Femur (tissue), 1 donor: ENCODE results near the gene ZIM2.
"Not testable (repeated sequence)": the region's sequence is repeated elsewhere in the genome, so short reads cannot be mapped to it uniquely, and the experiment has no call there.

Experiments
- DNase-seq: peaks from one replicate; pipeline ENCODE4 v3.0.0-alpha.2; 2017

Gene ZIM2

DNA sequence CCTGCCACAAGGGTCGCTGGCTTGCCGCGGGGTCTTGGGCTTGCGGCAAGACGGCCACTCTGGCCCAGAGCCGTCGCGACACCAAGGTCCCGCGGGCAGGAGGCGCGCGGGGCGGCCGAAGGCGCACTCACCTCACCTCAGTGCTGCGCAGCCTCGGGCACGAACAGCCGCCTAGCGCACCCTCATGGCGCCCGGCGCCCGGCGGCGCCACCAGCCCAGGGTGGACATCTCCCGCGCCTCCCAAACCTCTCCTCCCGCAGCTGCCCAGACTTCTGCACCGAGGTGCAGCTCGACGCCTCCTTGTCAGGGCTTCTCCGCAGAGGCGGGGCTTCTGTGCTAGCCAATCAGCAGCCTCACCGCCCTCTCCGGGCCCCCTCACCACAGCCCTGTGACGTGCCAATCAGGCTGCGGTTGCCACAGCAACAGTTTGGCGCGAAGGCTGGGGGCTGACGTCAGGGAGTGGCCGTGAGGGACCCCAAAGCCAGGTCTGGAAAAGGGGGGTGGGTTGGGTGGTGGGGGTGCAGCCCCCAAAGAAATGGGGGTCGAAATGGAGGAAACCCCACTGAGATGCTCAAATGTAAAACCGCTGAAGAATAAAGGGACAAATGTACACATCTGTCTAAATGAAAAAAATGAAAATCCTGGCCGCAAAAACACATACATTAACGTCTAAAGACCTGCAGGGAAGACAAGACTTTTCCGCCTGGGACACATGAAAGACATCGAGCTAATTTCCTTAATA lies at the start of gene ZIM2, which contains the start of gene PEG3:
Gene ZIM2, minus strand, starts transcription at position 276 of the 742 bp plus-strand sequence. CDS start 16,449 bp downstream, outside the sequence.
Gene PEG3, minus strand, starts transcription at position 276 of the 742 bp plus-strand sequence. CDS start 16,071 bp downstream, outside the sequence.
- DNase-seq = peak; percentile 94

DNA sequence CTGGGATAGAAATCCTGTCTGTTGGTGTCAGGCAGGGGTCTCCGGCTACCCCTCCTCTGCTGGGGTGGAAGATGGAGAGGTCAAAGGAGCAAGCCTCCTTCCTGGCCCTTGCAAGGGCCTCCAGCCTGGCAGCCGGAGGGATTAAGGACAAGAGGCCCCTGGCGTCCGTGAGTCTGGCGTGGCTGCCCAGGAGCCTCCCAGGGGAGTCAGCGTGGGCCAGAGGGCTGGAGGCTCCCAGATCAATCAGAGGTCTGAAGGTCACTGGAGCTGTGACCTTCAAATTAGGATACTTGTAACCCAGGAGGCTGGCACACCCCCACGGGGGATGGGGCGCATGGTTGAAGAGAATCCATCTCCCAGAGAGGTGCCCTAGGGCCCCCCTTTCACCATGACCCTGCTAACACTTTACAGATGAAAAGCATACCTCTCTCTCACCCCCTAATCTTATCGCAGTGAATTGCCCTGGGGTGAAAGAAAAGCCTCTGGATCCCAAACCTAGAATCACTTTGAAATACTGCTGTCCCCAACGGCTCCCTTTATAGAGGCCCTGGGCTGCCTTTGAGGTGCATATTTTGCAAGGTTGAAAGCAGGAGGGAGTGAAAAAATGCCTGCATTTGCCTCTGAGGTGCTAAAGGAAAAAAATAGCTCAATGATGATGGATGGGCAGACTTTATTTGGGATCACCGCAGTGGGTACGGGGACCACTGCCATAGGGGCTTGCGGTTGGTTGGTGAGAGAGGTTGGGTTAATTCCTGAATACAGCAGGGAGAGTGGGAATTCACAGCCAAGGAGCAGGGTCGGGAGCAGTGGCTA lies 44.9 kb upstream of the ZIM2 start:
- DNase-seq = no peak

GRCh38 chr19:56884441-56884840 lies 43.9 kb upstream of the ZIM2 start:
- no peak for DNase-seq

GRCh38 chr19:56880592-56881190 lies 40.2 kb upstream of the ZIM2 start:
- no peak for DNase-seq

DNA sequence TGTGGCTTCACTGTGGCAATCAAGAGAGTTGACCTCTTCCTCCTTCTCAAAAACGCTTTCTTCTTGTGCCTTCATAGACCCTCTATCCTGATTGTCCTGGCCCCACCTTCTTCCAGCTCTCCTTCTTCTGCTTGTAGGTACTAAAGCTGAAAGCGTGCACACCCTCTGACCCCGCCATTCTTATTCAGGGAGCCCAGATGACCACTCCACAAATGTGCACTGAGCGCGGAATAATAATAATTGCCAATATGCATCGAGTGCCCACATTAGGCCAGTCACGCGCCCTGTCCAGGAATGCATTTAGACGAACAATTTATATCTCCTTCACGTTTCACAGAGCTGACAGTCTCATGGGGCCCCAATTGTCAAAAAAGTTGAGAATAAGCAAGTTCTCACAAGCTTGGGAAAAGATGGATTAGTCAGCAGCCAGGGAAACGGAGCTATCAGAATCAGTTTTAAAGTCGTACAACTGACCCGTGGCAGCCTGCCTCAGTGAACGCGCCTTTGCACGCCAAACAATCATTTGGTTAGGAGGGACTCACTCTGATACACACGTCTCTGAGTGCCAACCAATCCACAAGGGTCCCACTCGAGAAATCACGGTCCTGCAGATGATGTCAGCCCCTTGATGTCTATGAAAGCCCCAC lies 36.7 kb upstream of the ZIM2 start:
- no peak for DNase-seq

DNA sequence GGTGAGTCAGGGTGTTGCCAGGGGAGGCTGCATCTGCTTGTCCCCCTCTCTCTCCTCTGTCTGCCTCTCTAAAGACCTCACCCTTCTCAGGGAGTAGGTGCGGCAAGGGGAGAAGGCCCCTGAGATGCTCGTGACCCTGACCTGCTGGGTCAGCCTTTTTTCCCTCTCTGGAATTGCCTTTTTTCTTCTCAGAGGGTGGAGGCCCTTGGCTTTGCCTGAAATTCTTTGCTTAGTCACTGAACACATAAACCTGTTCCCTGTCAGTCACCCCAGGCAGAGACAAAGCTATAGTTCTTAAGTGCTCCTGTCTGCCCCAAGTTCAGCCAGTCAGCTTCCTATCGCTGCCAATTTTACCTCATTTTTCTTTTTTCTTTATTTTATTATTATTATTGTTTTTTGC lies 35.2 kb upstream of the ZIM2 start:
- no peak for DNase-seq

GRCh38 chr19:56874530-56874929 lies 34.0 kb upstream of the ZIM2 start:
- no peak for DNase-seq

DNA sequence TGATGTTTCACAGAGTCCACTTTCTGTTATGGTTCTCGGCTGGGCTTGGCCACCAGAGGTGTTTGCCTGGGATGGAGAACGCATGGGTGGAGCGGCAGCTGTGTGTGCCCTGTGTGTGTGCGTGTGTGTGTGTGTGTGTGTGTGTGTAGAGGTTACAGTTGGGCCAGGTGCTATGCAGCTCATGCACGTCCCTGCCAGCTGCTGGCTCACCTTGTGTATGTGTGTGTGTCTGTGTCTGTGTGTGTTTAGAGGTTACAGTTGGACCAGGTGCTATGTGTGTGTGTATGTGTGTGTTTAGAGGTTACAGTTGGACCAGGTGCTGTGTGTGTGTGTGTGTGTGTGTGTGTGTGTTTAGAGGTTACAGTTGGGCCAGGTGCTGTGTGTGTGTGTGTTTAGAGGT lies 33.0 kb upstream of the ZIM2 start:
- DNase-seq = peak; percentile 42

GRCh38 chr19:56869886-56870285 lies 29.4 kb upstream of the ZIM2 start:
- DNase-seq = no peak

DNA sequence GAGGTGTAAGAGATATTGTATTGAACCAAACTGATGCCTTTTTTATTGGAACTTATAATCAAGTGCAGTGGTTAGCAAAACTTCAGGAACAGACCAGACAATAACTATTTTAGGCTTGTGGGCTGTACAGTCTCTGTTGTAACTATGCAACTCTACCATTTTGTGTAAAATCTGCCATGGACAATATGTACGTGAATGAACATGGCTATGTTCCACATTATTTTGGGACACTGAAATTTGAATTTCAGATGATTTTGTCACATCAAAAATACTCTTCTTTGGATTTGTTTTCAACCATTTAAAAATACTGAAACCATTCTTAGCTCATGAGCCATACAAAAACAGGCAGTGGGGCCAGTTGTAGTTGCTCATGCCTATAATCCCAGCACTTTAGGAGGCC lies 27.9 kb upstream of the ZIM2 start:
- no peak for DNase-seq

- peak; percentile 85 for DNase-seq
Measured at GRCh38 chr19:56866538-56866937, 26.0 kb upstream of the ZIM2 start.

GRCh38 chr19:56864443-56865125 lies 24.1 kb upstream of the ZIM2 start:
- no peak for DNase-seq

DNA sequence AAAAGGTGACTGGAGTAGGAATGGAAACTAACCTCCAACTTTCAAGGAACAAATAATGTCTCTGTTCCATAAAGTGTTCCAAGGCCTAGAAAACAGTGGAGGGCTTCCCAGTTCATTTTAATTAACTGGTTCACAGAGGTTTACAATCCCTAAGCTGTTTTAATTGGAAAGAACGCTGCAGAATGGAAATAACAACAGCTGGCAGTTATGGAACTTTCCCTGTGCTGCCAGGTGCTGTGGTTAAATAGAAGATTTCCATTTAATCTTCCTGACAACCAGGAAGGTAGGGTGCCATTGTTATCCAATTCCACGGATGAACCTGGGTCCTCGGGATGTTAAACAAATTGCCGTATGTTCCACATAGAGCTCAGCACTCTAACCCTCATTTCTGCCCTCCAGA lies 22.2 kb upstream of the ZIM2 start:
- no peak for DNase-seq

- not testable (repeated sequence) for DNase-seq
Measured at GRCh38 chr19:56860409-56860808, 19.9 kb upstream of the ZIM2 start.

DNA sequence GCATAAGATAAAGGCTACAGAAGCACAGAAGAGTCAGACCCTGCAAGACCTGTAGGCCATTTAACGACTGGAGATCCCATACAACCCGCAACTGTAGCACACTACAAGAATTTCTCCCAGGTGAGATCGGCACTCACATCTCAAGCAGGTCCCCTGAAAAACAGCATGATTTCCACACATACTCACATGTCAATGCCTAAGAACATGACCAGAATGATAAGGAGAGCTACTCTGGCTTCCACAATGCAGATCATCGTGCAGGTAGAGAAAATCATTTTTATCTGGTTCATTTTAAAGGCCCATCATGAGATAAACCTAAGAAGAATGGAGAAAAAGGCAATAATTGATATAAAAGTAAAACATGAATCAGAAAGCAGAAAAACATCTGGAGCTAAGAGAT lies 17.5 kb upstream of the ZIM2 start:
- no peak for DNase-seq

- no peak for DNase-seq
Measured at GRCh38 chr19:56856822-56857221, 16.3 kb upstream of the ZIM2 start.

GRCh38 chr19:56852361-56852760 lies 11.8 kb upstream of the ZIM2 start:
- not testable (repeated sequence) for DNase-seq

DNA sequence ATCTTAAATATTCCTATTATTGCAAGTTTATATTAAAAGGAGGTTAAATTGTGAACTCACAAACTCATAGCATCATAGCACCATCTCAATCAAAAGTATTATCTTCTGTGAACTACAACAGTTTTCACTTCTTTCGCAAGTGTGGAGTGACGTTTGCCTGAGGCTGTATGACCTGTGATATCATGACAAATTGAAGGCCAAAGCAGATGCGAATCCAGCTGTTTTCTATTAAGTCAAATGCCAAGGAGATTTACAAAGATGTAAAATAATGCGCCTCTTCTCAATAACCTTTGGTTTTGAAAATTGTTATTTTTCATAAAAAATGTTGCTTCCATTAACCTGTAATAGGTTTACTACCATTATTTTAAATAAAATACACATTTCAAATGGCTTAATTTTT lies 7.6 kb upstream of the ZIM2 start:
- no peak for DNase-seq

GRCh38 chr19:56842412-56842811 lies 1.9 kb upstream of the ZIM2 start:
- DNase-seq = no peak

GRCh38 chr19:56841193-56841543 lies 642 bp upstream of the ZIM2 start:
- DNase-seq = peak; percentile 56

DNA sequence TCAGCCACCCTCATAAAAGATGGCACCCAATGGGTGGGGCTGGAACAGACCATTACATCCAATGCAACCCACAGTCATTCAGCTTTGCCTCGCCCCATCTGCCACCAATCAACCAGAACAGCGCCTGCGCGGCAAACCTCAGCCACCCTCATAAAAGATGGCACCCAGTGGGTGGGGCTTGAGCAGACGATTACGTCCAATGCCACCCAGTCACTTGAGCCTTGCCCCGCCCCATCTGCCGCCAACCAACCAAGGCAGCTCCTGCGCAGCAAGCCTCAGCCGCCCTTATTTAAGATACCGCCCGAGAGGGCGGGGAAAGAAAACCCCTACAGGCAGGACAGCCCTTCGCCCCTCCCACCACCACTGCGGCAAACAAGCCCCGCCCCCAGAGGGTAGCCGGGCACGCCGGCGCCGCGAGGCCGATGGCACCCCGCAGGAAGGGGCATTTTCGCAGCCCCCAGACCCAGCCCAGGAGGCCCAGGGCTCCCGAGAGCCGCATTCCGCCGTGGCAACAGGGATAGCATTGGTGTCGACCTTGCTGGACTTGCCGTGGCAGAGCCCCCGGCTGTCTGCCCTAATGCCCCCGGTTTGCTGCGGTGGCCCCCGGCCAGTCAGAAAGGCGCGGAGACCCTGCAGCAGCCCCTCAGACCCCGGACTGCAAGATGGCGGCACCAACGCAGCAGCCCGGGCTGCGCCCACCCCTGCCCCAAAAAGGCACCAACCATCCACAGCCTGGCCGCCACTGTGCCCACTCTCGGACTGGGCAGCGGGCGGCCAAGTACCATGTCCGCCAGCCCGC lies 675 bp downstream of the ZIM2 start:
- DNase-seq = peak; percentile 97
